B cell (primary cell): ENCODE measurements around the gene CDHR3. TPM values are rescaled to one million over a fixed set of nuclear protein-coding genes. Genes with fewer than 3 reads are reported as not detected.

Experiments used
- ATAC-seq: fragments of 200-7000 bp; cut with Tn5 transposase; one replicate; pipeline ENCODE4 v1.10.0; 2021; ENCODE audit warnings: low read depth, mild to moderate bottlenecking, moderate number of reproducible peaks, moderate library complexity
- CTCF ChIA-PET: fragments of 350-600 bp; sonication (Branson Sonifier 250); formaldehyde crosslinking; loops from one replicate; lab custom pipeline; 2021; ENCODE audit warnings: antibody characterized with exemption, inconsistent platforms; lab: Charles Lee
- POLR2A ChIA-PET: fragments of 350-600 bp; sonication (Branson Sonifier 250); formaldehyde crosslinking; loops from one replicate; lab custom pipeline; 2021; ENCODE audit warnings: antibody characterized with exemption; lab: Charles Lee
- DNase-seq: peaks from one replicate; pipeline ENCODE4 v3.0.0; 2013
- H2AFZ ChIP-seq: 2 replicates; pipeline ENCODE4 v1.6.1; 2012; ENCODE audit warnings: mild to moderate bottlenecking, low read depth, low read length; ENCODE audit not compliant: insufficient read depth, poor library complexity, severe bottlenecking
- H3K27ac ChIP-seq, 2 donors: 1 replicate in 1 of 2; 2 replicates in 1 of 2; pipeline ENCODE4 v1.5.1; 2012 to 2013; ENCODE audit warnings: low read length in 2 of 2, mild to moderate bottlenecking in 2 of 2, moderate library complexity in 1 of 2
- H3K27me3 ChIP-seq, 4 experiments: fragments of 200-600 bp in 1 of 4; sonication (generic) in 1 of 4; replicated peaks in 1 of 4; 1 replicate in 2 of 4; 2 replicates in 2 of 4; pipeline versions ENCODE4 v1.6.1 to v1.7.0; 2013 to 2016; ENCODE audit warnings: low read length in 3 of 4, mild to moderate bottlenecking in 2 of 4, mixed read lengths in 1 of 4, moderate library complexity in 1 of 4; ENCODE audit not compliant: insufficient read depth in 4 of 4, control insufficient read depth in 3 of 4; ENCODE audit errors: control extremely low read depth in 1 of 4
- H3K36me3 ChIP-seq, 2 experiments: replicated peaks in 1 of 2; 1 replicate in 1 of 2; 2 replicates in 1 of 2; pipeline versions ENCODE4 v1.6.1 to v1.7.1; 2013; ENCODE audit warnings: low read length in 1 of 2; ENCODE audit not compliant: insufficient read depth in 2 of 2, control insufficient read depth in 1 of 2; ENCODE audit errors: control extremely low read depth in 1 of 2, extremely low read depth in 1 of 2
- H3K4me1 ChIP-seq, 2 donors: fragments of 200-600 bp in 1 of 2; sonication (generic) in 1 of 2; 1 replicate in 1 of 2; 2 replicates in 1 of 2; pipeline versions ENCODE4 v1.5.1 to v1.6.1; 2013 to 2017; ENCODE audit warnings: low read length in 2 of 2; ENCODE audit not compliant: control insufficient read depth in 2 of 2, insufficient read depth in 2 of 2
- H3K4me2 ChIP-seq: replicated peaks from 2 replicates; pipeline ENCODE3; 2012; ENCODE audit warnings: mild to moderate bottlenecking, low read depth, low read length; ENCODE audit not compliant: poor library complexity, severe bottlenecking
- H3K4me3 ChIP-seq, 5 experiments: fragments of 200-600 bp in 1 of 5; sonication (generic) in 1 of 5; 1 replicate in 3 of 5; 2 replicates in 2 of 5; pipeline versions ENCODE4 v1.5.1 to v1.7.0; 2011 to 2016; ENCODE audit warnings: low read length in 4 of 5, mild to moderate bottlenecking in 4 of 5, low read depth in 2 of 5, control low read depth in 1 of 5, moderate library complexity in 1 of 5; ENCODE audit not compliant: insufficient read depth in 1 of 5; ENCODE audit errors: control extremely low read depth in 1 of 5, extremely low read depth in 1 of 5
- H3K79me2 ChIP-seq: fragments of 200-600 bp; sonication (generic); one replicate; pipeline ENCODE4 v1.6.0; 2016; ENCODE audit warnings: low read length; ENCODE audit not compliant: control insufficient read depth, insufficient read depth
- H3K9ac ChIP-seq: fragments of 200-600 bp; sonication (generic); 2 replicates; pipeline ENCODE4 v1.6.1; 2017; ENCODE audit warnings: mild to moderate bottlenecking, low read length, moderate library complexity
- H3K9me3 ChIP-seq, 3 donors: one replicate each; pipeline versions ENCODE4 v1.6.1 to v1.7.1; 2013; ENCODE audit warnings: low read length in 2 of 3; ENCODE audit not compliant: control insufficient read depth in 2 of 3, insufficient read depth in 1 of 3; ENCODE audit errors: control extremely low read depth in 1 of 3
- H4K20me1 ChIP-seq: 2 replicates; pipeline ENCODE4 v1.6.0; 2012; ENCODE audit warnings: mild to moderate bottlenecking, low read length; ENCODE audit not compliant: insufficient read depth, control insufficient read depth, poor library complexity, severe bottlenecking
- H3K27ac Mint-ChIP-seq: one replicate; pipeline ENCODE4 v1.8.0; 2021; ENCODE audit warnings: mixed read lengths
- H3K27me3 Mint-ChIP-seq: one replicate; pipeline ENCODE4 v1.8.0; 2021; ENCODE audit warnings: mixed read lengths
- H3K4me1 Mint-ChIP-seq: one replicate; pipeline ENCODE4 v1.8.0; 2021; ENCODE audit warnings: mixed read lengths
- H3K4me3 Mint-ChIP-seq: one replicate; pipeline ENCODE4 v1.8.0; 2021; ENCODE audit warnings: mixed read lengths
- H3K9me3 Mint-ChIP-seq: one replicate; pipeline ENCODE4 v1.8.0; 2022; ENCODE audit warnings: mixed read lengths; ENCODE audit not compliant: insufficient read depth
- CTCF ChIP-seq: fragments of 200-600 bp; IDR thresholded peaks from one replicate; pipeline ENCODE4 v1.8.0; 2022; ENCODE audit warnings: antibody characterized with exemption, mild to moderate bottlenecking
- EZH2 ChIP-seq: IDR thresholded peaks from 2 replicates; pipeline ENCODE4 v1.6.1; 2012; ENCODE audit warnings: borderline replicate concordance, low read depth, mild to moderate bottlenecking, moderate library complexity, low read length; ENCODE audit not compliant: insufficient read depth, poor library complexity, severe bottlenecking
- WGBS: methylation state at CpG from one replicate; pipeline ENCODE4 v1.1.5; 2013; ENCODE audit warnings: missing lambda C conversion rate; ENCODE audit not compliant: insufficient coverage; 5-methylcytosine and 5-hydroxymethylcytosine counted together
- intact Hi-C: fragments of 100-400 bp; cut with micrococcal nuclease; formaldehyde crosslinking; loops from one replicate; pipeline ENCODE4 v1.10.0; 2022
- polyA plus RNA-seq: library from polyadenylated mRNA; depleted of rRNA; stranded (reverse); fragments of >200 nt; gene quantifications from 2 replicates; pipeline ENCODE4 v1.2.3, GENCODE V29; 2012
- total RNA-seq, 2 donors: library from RNA; stranded (reverse); fragments of 120-200 nt in 1 of 2; gene quantifications; 1 replicate in 1 of 2; 2 replicates in 1 of 2; pipeline versions ENCODE4 v1.2.3 to v1.2.4, GENCODE V29; 2013 to 2022

The CDHR3 gene
- total and polyA plus RNA-seq, 2 donors (not counting 1 experiment from before 2014, with no cell fraction given): 0.34 to 2.6 TPM

GRCh38 chr7:106033735-106034134 is 70.7 kb downstream of the CDHR3 start:
- no peaks in the 10 kb centered on the region for H3K79me2 ChIP-seq
- H3K4me2 ChIP-seq: no peak overlapping the region
- no peaks in the 10 kb centered on the region for H3K9me3 ChIP-seq
- Mint-ChIP-seq H3K4me1 (peaks cover 34% of the 10 kb centered on the region), H3K9me3 (no peaks in the 10 kb centered on the region), H3K27ac (no peak overlapping the region), H3K4me3 (no peak overlapping the region), H3K27me3 (peaks cover 11% of the 10 kb centered on the region)
- ATAC-seq (no peak), DNase-seq (no peak)
- ChIA-PET POLR2A (no interaction called here), CTCF (interaction anchor here (1.0 kb wide), 3 partner anchors 9 to 120 kb away, joined by 3 read pairs; no protein-coding TSS in a partner anchor)
- no peak overlapping the region for H3K9ac ChIP-seq
- H3K36me3 ChIP-seq: no peaks in the 10 kb centered on the region
- H3K4me1 ChIP-seq: peaks cover 10 to 15% of the 10 kb centered on the region in 2 donors
- intact Hi-C loops: no loop called here
- no peaks in the 10 kb centered on the region for H3K27me3 ChIP-seq
- H3K27ac ChIP-seq: no peak overlapping the region
- H3K4me3 ChIP-seq: no peak overlapping the region
- no peak overlapping the region for H2AFZ ChIP-seq
- no peak for TF ChIP-seq CTCF
- TF ChIP-seq EZH2: no peak
- H4K20me1 ChIP-seq: no peaks in the 10 kb centered on the region

- POLR2A ChIA-PET: no interaction called here
- no peaks in the 10 kb centered on the region for H3K36me3 ChIP-seq
- Mint-ChIP-seq H3K4me3 (no peak overlapping the region), H3K4me1 (peaks cover 31% of the 10 kb centered on the region), H3K27me3 (peaks cover 8% of the 10 kb centered on the region), H3K27ac (no peak overlapping the region), H3K9me3 (no peaks in the 10 kb centered on the region)
- no peak for TF ChIP-seq EZH2
- TF ChIP-seq CTCF: no peak
- WGBS: 100% methylated on average over 2 of the region's 2 CpGs
- no peak overlapping the region for H3K4me2 ChIP-seq
- H3K27me3 ChIP-seq: no peaks in the 10 kb centered on the region
- ATAC-seq (no peak), DNase-seq (no peak)
- no peak overlapping the region for H2AFZ ChIP-seq
- H4K20me1 ChIP-seq: no peaks in the 10 kb centered on the region
- H3K4me3 ChIP-seq: no peak overlapping the region
- no peaks in the 10 kb centered on the region for H3K79me2 ChIP-seq
- H3K27ac ChIP-seq: no peak overlapping the region
- H3K9ac ChIP-seq: no peak overlapping the region
- intact Hi-C loops: no loop called here
- CTCF ChIA-PET: interaction anchor here (0.8 to 1.4 kb wide), 6 partner anchors 9 to 378 kb away, joined by 3 to 4 read pairs (median 3); no protein-coding TSS in a partner anchor
- peaks cover 10 to 15% of the 10 kb centered on the region in 2 donors for H3K4me1 ChIP-seq
- no peaks in the 10 kb centered on the region for H3K9me3 ChIP-seq
Observed at GRCh38 chr7:106034383-106034782, 71.3 kb downstream of the CDHR3 start.
